ENCODE measurements around the gene FURIN. TPM values are rescaled to one million over a fixed set of nuclear protein-coding genes. Genes with fewer than 3 reads are reported as not detected.
A peak's percentile ranks its signal among the peaks of the same experiment; 100 is the strongest.

FURIN gene
- total RNA-seq, 1 experiment from 2014 or later, result 35.1 TPM

GRCh38 chr15:90859234-90860131 lies 8.9 kb upstream of the FURIN start:
- no CpG with 5 or more reads among the region's 10 CpGs for WGBS (ENCODE audit: extremely low coverage, insufficient read length, low lambda C conversion rate)
- peak overlapping the region; percentile 72 for H3K18ac ChIP-seq (ENCODE audit: insufficient read length, low read depth, low read length)
- Mint-ChIP-seq H3K4me1 (peaks cover 8 to 9% of the 10 kb centered on the region in 2 experiments), H3K9me3 (no peaks in the 10 kb centered on the region; a peak in 1 of 5 replicates), H3K4me3 (peak overlapping the region in 1 of 2 experiments; percentile 1; a peak in 1 of 5 replicates), H3K27ac (peak overlapping the region; percentile 34 to 81 (median 59); a peak in 5 of 7 replicates), H3K27me3 (ENCODE audit: low read depth) (no peaks in the 10 kb centered on the region), H3K36me3 (ENCODE audit: insufficient read depth in 1 of 3, low read depth in 3 of 3) (no peaks in the 10 kb centered on the region)
- no peak overlapping the region for H3K23ac ChIP-seq (ENCODE audit: insufficient read length, low read depth, low read length)
- no peaks in the 10 kb centered on the region for H3K9me3 ChIP-seq (ENCODE audit: control insufficient read depth, low read depth, low read length)
- no peak overlapping the region for H3K4ac ChIP-seq (ENCODE audit: low read depth, low read length)
- H2BK12ac ChIP-seq (ENCODE audit: insufficient read length, low read depth, low read length), result no peak overlapping the region
- no peak overlapping the region for H4K8ac ChIP-seq (replicated peaks; ENCODE audit: insufficient read length, low read depth, low read length)
- no peak overlapping the region for H2BK120ac ChIP-seq (ENCODE audit: low read depth, low read length, poor library complexity, severe bottlenecking)
- H3K56ac ChIP-seq (ENCODE audit: insufficient read length, low read depth, low read length), result no peak overlapping the region
- no peaks in the 10 kb centered on the region for H3K79me2 ChIP-seq (ENCODE audit: insufficient read depth, low read length)
- H2BK5ac ChIP-seq (ENCODE audit: insufficient read length, low read length), result no peak overlapping the region
- H4K5ac ChIP-seq (ENCODE audit: insufficient read length, low read depth, low read length), result no peak overlapping the region
- no peaks in the 10 kb centered on the region for H3K79me1 ChIP-seq (ENCODE audit: insufficient read depth, low read depth, low read length, poor library complexity, severe bottlenecking)
- H3K27me3 ChIP-seq (ENCODE audit: insufficient read depth, low read length), result no peaks in the 10 kb centered on the region
- no peak overlapping the region for H3K9ac ChIP-seq (ENCODE audit: extremely low read depth, insufficient read length, low read length)
- H3K4me1 ChIP-seq (ENCODE audit: insufficient read depth, low read length), result peaks cover 2% of the 10 kb centered on the region; the same call in 1 of the 2 replicates
- no peak overlapping the region for H2BK20ac ChIP-seq (ENCODE audit: low read depth, low read length, poor library complexity, severe bottlenecking)
- peak overlapping the region; percentile 46 for H2AFZ ChIP-seq (ENCODE audit: low read length)
- peak overlapping the region; percentile 1; the same call in 1 of the 2 replicates for H3K14ac ChIP-seq (ENCODE audit: insufficient read depth, low read length)
- TF ChIP-seq, protein P1, sequence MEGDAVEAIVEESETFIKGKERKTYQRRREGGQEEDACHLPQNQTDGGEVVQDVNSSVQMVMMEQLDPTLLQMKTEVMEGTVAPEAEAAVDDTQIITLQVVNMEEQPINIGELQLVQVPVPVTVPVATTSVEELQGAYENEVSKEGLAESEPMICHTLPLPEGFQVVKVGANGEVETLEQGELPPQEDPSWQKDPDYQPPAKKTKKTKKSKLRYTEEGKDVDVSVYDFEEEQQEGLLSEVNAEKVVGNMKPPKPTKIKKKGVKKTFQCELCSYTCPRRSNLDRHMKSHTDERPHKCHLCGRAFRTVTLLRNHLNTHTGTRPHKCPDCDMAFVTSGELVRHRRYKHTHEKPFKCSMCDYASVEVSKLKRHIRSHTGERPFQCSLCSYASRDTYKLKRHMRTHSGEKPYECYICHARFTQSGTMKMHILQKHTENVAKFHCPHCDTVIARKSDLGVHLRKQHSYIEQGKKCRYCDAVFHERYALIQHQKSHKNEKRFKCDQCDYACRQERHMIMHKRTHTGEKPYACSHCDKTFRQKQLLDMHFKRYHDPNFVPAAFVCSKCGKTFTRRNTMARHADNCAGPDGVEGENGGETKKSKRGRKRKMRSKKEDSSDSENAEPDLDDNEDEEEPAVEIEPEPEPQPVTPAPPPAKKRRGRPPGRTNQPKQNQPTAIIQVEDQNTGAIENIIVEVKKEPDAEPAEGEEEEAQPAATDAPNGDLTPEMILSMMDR (conservative IDR thresholded peaks at IDR 0.05), result no peak
- no peak overlapping the region for H2AK5ac ChIP-seq (ENCODE audit: insufficient read length, low read length)
- no peak overlapping the region for H3T11ph ChIP-seq (ENCODE audit: low read length)
- no peaks in the 10 kb centered on the region for H3K23me2 ChIP-seq (ENCODE audit: insufficient read length, low read depth, low read length, poor library complexity, severe bottlenecking)
- DNase-seq, result peak; percentile 67
- H4K20me1 ChIP-seq (ENCODE audit: control insufficient read depth, insufficient read depth, insufficient read length), result no peaks in the 10 kb centered on the region
- H4K91ac ChIP-seq (ENCODE audit: insufficient read length, low read depth, low read length), result no peak overlapping the region
- H3K27ac ChIP-seq (ENCODE audit: insufficient read length, low read depth, low read length), result no peak overlapping the region
- H2BK15ac ChIP-seq (ENCODE audit: low read depth, low read length), result no peak overlapping the region
- H3K4me2 ChIP-seq (ENCODE audit: insufficient read depth, insufficient read length, low read length), result no peak overlapping the region
